Neuronal stem cell (in vitro differentiated cells): ENCODE measurements around the gene CD8A.
"Not testable (repeated sequence)": the region's sequence is repeated elsewhere in the genome, so short reads cannot be mapped to it uniquely, and the experiment has no call there.

Source experiments
- DNase-seq: peaks from one replicate; pipeline ENCODE4 v3.0.0-alpha.2; 2013; ENCODE audit warnings: low spot score
- H2AFZ ChIP-seq: one replicate; pipeline ENCODE4 v1.6.1; 2013; ENCODE audit warnings: mild to moderate bottlenecking, low read length, inconsistent platforms
- H2AK5ac ChIP-seq: 2 replicates; pipeline ENCODE4 v1.6.1; 2013; ENCODE audit warnings: low read depth, mild to moderate bottlenecking, inconsistent platforms, low read length, moderate library complexity, mixed read lengths
- H2BK120ac ChIP-seq: 2 replicates; pipeline ENCODE4 v1.6.1; 2013; ENCODE audit warnings: low read depth, mild to moderate bottlenecking, inconsistent platforms, low read length, moderate library complexity, mixed read lengths
- H2BK12ac ChIP-seq: one replicate; pipeline ENCODE4 v1.6.1; 2013; ENCODE audit warnings: low read length, inconsistent platforms
- H2BK15ac ChIP-seq: 2 replicates; pipeline ENCODE4 v1.6.1; 2013; ENCODE audit warnings: mild to moderate bottlenecking, low read length, inconsistent platforms, mixed read lengths
- H2BK5ac ChIP-seq: one replicate; pipeline ENCODE4 v1.6.1; 2013; ENCODE audit warnings: inconsistent platforms, mild to moderate bottlenecking, low read length, moderate library complexity
- H3K14ac ChIP-seq: one replicate; pipeline ENCODE4 v1.6.1; 2013; ENCODE audit warnings: low read length, inconsistent platforms
- H3K18ac ChIP-seq: 2 replicates; pipeline ENCODE4 v1.6.1; 2013; ENCODE audit warnings: low read length, inconsistent platforms
- H3K23ac ChIP-seq: 2 replicates; pipeline ENCODE4 v1.6.1; 2013; ENCODE audit warnings: low read depth, mild to moderate bottlenecking, mixed read lengths, low read length, inconsistent platforms; ENCODE audit not compliant: poor library complexity
- H3K27ac ChIP-seq: replicated peaks from 3 replicates; pipeline ENCODE4 v1.5.1; 2013; ENCODE audit warnings: low read length, inconsistent platforms
- H3K27me3 ChIP-seq, 3 experiments: 2 replicates each; pipeline ENCODE4 v1.6.1; 2013; ENCODE audit warnings: low read length in 3 of 3, mild to moderate bottlenecking in 2 of 3, inconsistent platforms in 1 of 3, low read depth in 1 of 3, mixed read lengths in 1 of 3, moderate library complexity in 1 of 3; ENCODE audit not compliant: control insufficient read depth in 3 of 3, insufficient read depth in 3 of 3
- H3K36me3 ChIP-seq, 2 donors: replicated peaks in 1 of 2; 2 replicates each; pipeline ENCODE4 v1.6.1; 2013; ENCODE audit warnings: low read length in 2 of 2; ENCODE audit not compliant: control insufficient read depth in 2 of 2, insufficient read depth in 2 of 2
- H3K4ac ChIP-seq: 2 replicates; pipeline ENCODE4 v1.6.1; 2013; ENCODE audit warnings: inconsistent platforms, mild to moderate bottlenecking, low read length, moderate library complexity
- H3K4me1 ChIP-seq, 2 donors: 1 replicate in 1 of 2; 2 replicates in 1 of 2; pipeline ENCODE4 v1.6.1; 2013; ENCODE audit warnings: low read length in 2 of 2, low read depth in 1 of 2; ENCODE audit not compliant: control insufficient read depth in 2 of 2, insufficient read depth in 1 of 2
- H3K4me2 ChIP-seq: one replicate; pipeline ENCODE4 v1.6.1; 2013; ENCODE audit warnings: mild to moderate bottlenecking, low read length, inconsistent platforms; ENCODE audit not compliant: insufficient read depth, poor library complexity, severe bottlenecking
- H3K4me3 ChIP-seq, 2 donors: 2 replicates each; pipeline ENCODE4 v1.5.1; 2013; ENCODE audit warnings: low read length in 2 of 2, mild to moderate bottlenecking in 2 of 2, inconsistent platforms in 1 of 2, moderate library complexity in 1 of 2
- H3K79me1 ChIP-seq: one replicate; pipeline ENCODE4 v1.6.1; 2013; ENCODE audit warnings: low read depth, mild to moderate bottlenecking, inconsistent platforms, low read length, moderate library complexity
- H3K9ac ChIP-seq: one replicate; pipeline ENCODE4 v1.6.1; 2013; ENCODE audit warnings: mild to moderate bottlenecking, low read depth, low read length, inconsistent platforms; ENCODE audit not compliant: poor library complexity
- H3K9me3 ChIP-seq, 2 donors: replicated peaks in 1 of 2; 2 replicates each; pipeline versions ENCODE3 to v1.6.1; 2013; ENCODE audit warnings: low read length in 2 of 2, mild to moderate bottlenecking in 2 of 2, inconsistent platforms in 1 of 2, low read depth in 1 of 2, mixed read lengths in 1 of 2, moderate library complexity in 1 of 2; ENCODE audit not compliant: control insufficient read depth in 2 of 2, insufficient read depth in 1 of 2
- H4K8ac ChIP-seq: one replicate; pipeline ENCODE4 v1.6.1; 2013; ENCODE audit warnings: low read depth, mild to moderate bottlenecking, inconsistent platforms, low read length, moderate library complexity
- H4K91ac ChIP-seq: one replicate; pipeline ENCODE4 v1.6.1; 2013; ENCODE audit warnings: low read length, low read depth, mild to moderate bottlenecking, inconsistent platforms; ENCODE audit not compliant: poor library complexity
- WGBS, 2 donors: extraction: QIAGEN DNeasy Blood & Tissue Kit; methylation state at CpG; one replicate each; pipeline ENCODE4 v1.1.7; 2013; ENCODE audit warnings: missing lambda C conversion rate in 2 of 2, mixed read lengths in 1 of 2; ENCODE audit not compliant: insufficient read length in 2 of 2, insufficient replicate concordance in 1 of 2; ENCODE audit errors: extremely low coverage in 2 of 2; 5-methylcytosine and 5-hydroxymethylcytosine counted together

Gene CD8A

DNA sequence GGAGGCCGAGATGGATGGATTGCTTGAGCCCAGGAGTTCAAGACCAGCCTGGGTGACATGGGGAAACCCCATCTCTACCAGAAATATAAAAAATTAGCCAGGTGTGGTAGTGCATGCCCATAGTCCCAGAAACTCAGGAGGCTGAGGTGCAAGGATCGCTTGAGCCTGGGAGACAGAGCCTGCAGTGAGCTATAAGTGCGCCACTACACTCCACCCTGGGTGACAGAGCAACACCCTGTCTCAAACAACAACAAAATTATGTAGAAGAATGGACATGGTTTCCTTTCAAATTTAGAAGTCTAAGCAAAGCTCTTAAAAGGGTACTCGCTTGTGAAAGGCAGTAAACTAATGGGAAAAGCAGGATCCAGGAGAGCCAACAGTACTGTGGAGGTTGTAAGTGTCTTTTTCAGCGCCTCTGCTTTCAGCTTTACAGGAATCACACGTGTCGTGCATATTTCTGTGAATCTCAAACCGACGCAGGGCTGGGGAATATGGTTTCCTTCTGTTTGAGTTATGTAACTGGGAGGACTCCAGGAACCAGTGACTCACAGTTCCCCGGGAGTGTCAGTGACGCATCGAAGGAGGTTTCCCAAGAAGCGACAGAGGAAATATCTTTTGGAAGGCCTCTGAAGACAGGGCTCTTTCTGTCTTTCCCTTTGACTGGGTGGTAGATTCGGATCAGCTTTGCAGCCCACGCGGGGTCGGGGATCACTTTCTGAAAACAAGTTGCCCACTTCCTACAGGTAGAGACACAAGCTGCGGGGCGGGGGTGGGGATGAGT, 46.4 kb upstream of the CD8A start:
- not testable (repeated sequence) for H2BK12ac ChIP-seq, H3K9ac ChIP-seq, H3K23ac ChIP-seq, H2BK15ac ChIP-seq, H3K9me3 ChIP-seq, H2AFZ ChIP-seq, H3K27ac ChIP-seq, H2AK5ac ChIP-seq, H3K4me3 ChIP-seq, H3K27me3 ChIP-seq, H3K79me1 ChIP-seq, H3K4me1 ChIP-seq, H2BK5ac ChIP-seq, H3K4ac ChIP-seq, H3K18ac ChIP-seq, H3K14ac ChIP-seq, H3K36me3 ChIP-seq, H4K91ac ChIP-seq, H2BK120ac ChIP-seq, H3K4me2 ChIP-seq, DNase-seq, H4K8ac ChIP-seq
- no CpG with 5 or more reads among the region's 19 CpGs for WGBS, 2 donors

DNA sequence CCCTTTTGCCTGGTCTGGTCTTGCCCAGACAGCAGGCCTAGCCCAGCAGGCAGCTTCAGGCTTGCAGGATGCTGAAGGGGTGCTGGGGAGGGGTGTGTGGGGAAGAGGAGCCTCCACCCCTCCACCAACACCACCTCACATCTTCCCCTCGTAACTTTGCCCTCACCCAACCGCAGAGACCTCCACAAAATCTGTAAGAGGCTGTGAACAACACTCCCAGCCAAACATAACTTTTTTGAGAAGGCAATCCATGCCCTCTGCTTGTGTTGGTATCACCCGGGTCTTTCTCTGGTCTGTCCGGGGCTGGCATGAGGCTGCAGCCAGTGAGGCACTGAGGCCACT, 44.8 kb upstream of the CD8A start:
- H3K18ac ChIP-seq, H2BK120ac ChIP-seq, H3K27ac ChIP-seq, H3K4me1 ChIP-seq, DNase-seq, H2AFZ ChIP-seq, H2AK5ac ChIP-seq, H3K4me3 ChIP-seq, H3K79me1 ChIP-seq, H3K9me3 ChIP-seq, H3K9ac ChIP-seq, H3K23ac ChIP-seq, H2BK12ac ChIP-seq, H3K36me3 ChIP-seq, H3K27me3 ChIP-seq, H4K91ac ChIP-seq, H3K4ac ChIP-seq, H2BK5ac ChIP-seq, H3K14ac ChIP-seq, H3K4me2 ChIP-seq, H4K8ac ChIP-seq, H2BK15ac ChIP-seq: not testable (repeated sequence)
- no CpG with 5 or more reads among the region's 4 CpGs for WGBS, 2 donors

DNA sequence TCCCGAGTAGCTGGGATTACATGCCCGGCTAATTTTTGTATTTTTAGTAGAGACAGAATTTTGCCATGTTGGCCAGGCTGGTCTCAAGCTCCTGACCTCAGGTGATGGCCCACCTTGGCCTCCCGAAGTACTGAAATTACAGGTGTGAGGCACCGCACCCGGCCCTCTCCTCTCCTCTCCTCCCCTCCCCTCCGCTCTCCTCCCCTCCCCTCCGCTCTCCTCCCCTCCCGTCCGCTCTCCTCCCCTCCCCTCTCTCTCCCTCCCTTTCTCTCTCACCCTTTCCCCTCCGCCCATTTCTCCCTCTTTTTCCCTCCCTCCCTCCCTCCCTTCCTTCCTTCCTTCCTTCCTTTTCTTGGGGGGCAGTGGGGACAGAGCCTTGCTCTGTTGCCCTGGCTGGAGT, 42.6 kb upstream of the CD8A start:
- Histone ChIP-seq H3K9me3 (no peaks in the 10 kb centered on the region), H3K27ac (no peak overlapping the region), H3K4ac (no peak overlapping the region), H2BK12ac (no peak overlapping the region), H2BK15ac (no peak overlapping the region), H3K9ac (no peak overlapping the region), H3K79me1 (no peaks in the 10 kb centered on the region), H3K4me2 (no peak overlapping the region), H3K27me3 (no peaks in the 10 kb centered on the region), H2AFZ (no peak overlapping the region), H4K91ac (no peak overlapping the region), H3K36me3 (no peaks in the 10 kb centered on the region), H2BK5ac (no peak overlapping the region), H3K23ac (no peak overlapping the region), H3K18ac (no peak overlapping the region), H3K4me3 (no peak overlapping the region), H3K4me1 (no peaks in the 10 kb centered on the region), H4K8ac (no peak overlapping the region), H3K14ac (no peak overlapping the region), H2BK120ac (no peak overlapping the region), H2AK5ac (no peak overlapping the region)
- 71% methylated on average over 1 of the region's 10 CpGs; no CpG with 5 or more reads in 1 of the 2 donors for WGBS, 2 donors
- DNase-seq: no peak

- Histone ChIP-seq H3K27me3 (no peaks in the 10 kb centered on the region), H2BK15ac (no peak overlapping the region), H3K36me3 (no peaks in the 10 kb centered on the region), H3K4me3 (no peak overlapping the region), H2BK12ac (no peak overlapping the region), H2AFZ (no peak overlapping the region), H3K18ac (no peak overlapping the region), H4K8ac (no peak overlapping the region), H3K9me3 (no peaks in the 10 kb centered on the region), H3K79me1 (no peaks in the 10 kb centered on the region), H3K4me2 (no peak overlapping the region), H2AK5ac (no peak overlapping the region), H3K14ac (no peak overlapping the region), H3K4ac (no peak overlapping the region), H3K4me1 (no peaks in the 10 kb centered on the region), H3K27ac (no peak overlapping the region), H2BK5ac (no peak overlapping the region), H3K9ac (no peak overlapping the region), H2BK120ac (no peak overlapping the region), H4K91ac (no peak overlapping the region), H3K23ac (no peak overlapping the region)
- no CpG with 5 or more reads among the region's 7 CpGs for WGBS, 2 donors
- no peak for DNase-seq
These were observed 41.8 kb upstream of the CD8A start for GRCh38 chr2:86832334-86833096.
